ENCODE measurements around the gene CHCHD6.

- TF ChIP-seq EZH2 (IDR thresholded peaks at IDR 0.05; ENCODE audit: low read depth): no peak
- TF ChIP-seq, protein P1, sequence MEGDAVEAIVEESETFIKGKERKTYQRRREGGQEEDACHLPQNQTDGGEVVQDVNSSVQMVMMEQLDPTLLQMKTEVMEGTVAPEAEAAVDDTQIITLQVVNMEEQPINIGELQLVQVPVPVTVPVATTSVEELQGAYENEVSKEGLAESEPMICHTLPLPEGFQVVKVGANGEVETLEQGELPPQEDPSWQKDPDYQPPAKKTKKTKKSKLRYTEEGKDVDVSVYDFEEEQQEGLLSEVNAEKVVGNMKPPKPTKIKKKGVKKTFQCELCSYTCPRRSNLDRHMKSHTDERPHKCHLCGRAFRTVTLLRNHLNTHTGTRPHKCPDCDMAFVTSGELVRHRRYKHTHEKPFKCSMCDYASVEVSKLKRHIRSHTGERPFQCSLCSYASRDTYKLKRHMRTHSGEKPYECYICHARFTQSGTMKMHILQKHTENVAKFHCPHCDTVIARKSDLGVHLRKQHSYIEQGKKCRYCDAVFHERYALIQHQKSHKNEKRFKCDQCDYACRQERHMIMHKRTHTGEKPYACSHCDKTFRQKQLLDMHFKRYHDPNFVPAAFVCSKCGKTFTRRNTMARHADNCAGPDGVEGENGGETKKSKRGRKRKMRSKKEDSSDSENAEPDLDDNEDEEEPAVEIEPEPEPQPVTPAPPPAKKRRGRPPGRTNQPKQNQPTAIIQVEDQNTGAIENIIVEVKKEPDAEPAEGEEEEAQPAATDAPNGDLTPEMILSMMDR (conservative IDR thresholded peaks at IDR 0.05): no peak
Measured at GRCh38 chr3:126897943-126898342, 193.9 kb downstream of the CHCHD6 start.

Data from PC-9 (cell line).